Epithelial cell of umbilical artery (primary cell): ENCODE measurements around the gene SLC2A9. TPM values are rescaled to one million over a fixed set of nuclear protein-coding genes. Genes with fewer than 3 reads are reported as not detected.

ENCODE experiments used
- total RNA-seq: library from RNA; depleted of rRNA; stranded (reverse); fragments of >200 nt; gene quantifications from 2 replicates; pipeline ENCODE4 v1.2.3, GENCODE V29; 2014

SLC2A9 gene
- 0.32 and 0.46 TPM in 2 replicates for total RNA-seq

DNA sequence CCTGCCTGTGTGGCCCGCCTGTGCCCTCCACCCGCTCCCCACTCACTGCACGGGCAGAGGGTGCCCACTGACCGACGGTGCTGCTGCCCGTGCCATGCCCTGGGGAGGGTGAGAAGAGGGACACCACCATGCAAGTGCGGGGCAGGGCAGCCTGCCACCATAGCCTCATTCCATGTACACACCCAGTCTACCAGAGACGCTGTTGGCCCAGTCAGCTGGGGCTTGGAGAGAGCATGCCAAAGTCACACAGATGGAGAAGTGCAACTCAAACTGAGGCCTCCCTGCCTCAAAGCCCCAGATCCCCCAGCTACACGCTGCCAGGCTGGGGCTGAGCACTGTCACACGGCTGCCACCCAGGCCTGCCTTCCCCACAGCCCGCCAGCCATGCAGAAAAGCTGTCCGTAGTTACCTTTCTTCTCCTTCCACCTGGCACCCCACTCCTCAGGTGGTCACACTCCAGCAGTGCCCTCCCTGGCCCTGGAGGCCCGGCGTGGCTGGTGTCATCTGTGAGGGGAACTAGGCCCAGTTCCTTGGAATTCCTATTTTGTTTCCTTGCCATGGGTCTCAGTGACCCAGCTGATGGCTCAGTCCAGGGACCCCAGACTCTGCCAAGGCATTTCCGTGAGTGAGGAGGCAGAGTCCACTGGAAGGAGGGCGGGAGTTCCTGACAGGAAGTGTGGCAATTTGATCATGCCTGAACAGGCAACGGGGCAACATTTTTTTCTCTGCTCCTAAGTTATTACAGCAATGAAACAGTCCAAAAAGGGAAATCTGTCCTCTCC lies at the start of gene SLC2A9:
Gene SLC2A9 (minus strand): TSS at position 627 of the 782 bp plus-strand sequence. CDS start 68 bp downstream, at position 559.

DNA sequence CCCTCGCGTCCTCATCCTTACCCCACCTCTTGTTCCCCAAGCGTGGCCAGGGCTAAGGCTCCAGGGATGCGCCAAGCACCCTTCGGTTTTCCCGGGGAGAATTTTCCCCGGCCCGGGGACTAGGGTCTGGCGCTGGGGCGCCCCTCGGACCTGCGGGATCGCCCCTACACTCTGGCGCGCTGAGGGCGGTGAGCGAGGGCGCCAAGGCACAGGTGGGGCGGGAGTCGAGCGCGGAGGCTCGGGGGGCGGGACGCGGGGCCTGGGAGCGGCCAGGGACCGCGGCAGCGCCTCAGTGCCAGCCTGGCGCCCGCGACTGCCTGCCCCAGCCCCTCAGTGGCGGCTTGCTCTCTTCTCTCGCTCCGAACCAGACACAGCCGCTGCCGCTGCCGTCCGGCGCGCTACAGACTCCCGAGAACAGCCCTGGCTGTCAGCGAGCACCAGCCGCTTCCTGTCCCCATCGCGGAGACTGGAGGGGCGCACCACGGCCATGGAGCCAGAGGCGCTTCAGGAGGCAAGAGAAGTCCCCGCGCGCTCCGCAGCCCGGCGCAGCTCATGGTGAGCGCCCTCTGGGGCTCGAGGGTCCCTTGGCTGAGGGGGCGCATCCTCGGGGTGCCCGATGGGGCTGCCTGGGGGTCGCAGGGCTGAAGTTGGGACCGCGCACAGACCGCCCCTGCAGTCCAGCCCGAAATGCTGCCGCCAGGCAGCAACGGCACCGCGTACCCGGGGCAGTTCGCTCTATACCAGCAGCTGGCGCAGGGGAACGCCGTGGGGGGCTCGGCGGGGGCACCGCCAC lies 239.8 kb downstream of the SLC2A9 start, which contains the start of gene DRD5:
Gene DRD5 (plus strand): TSS at position 292 of the 793 bp plus-strand sequence. CDS start 396 bp downstream, at position 688.

Other genes with a start within 250 kb of the SLC2A9 start
- not detected in 2 replicates for gene DRD5, start 239.9 kb downstream of the SLC2A9 start, total RNA-seq
- 447 and 452 TPM in 2 replicates for gene WDR1, start 95.3 kb upstream of the SLC2A9 start, total RNA-seq